Tibial nerve (tissue), 4 donors: Measurements from ENCODE around the gene XRN2.

Experiments
- EP300 ChIP-seq, 2 donors: sonication (generic); formaldehyde crosslinking; IDR thresholded peaks; one replicate each; pipeline ENCODE4 v1.6.1; 2017; ENCODE audit warnings: antibody characterized with exemption in 2 of 2, mild to moderate bottlenecking in 1 of 2
- TF ChIP-seq, protein P1 (sequence below), 5 experiments: fragments of 200-600 bp in 3 of 5; fragments of 450-650 bp in 2 of 5; sonication (generic) in 3 of 5; IDR thresholded peaks; one replicate each; pipeline ENCODE4 v1.5.1; 2016 to 2019; ENCODE audit warnings: antibody characterized with exemption in 5 of 5, mild to moderate bottlenecking in 3 of 5, moderate library complexity in 2 of 5

- TF ChIP-seq, protein P1, sequence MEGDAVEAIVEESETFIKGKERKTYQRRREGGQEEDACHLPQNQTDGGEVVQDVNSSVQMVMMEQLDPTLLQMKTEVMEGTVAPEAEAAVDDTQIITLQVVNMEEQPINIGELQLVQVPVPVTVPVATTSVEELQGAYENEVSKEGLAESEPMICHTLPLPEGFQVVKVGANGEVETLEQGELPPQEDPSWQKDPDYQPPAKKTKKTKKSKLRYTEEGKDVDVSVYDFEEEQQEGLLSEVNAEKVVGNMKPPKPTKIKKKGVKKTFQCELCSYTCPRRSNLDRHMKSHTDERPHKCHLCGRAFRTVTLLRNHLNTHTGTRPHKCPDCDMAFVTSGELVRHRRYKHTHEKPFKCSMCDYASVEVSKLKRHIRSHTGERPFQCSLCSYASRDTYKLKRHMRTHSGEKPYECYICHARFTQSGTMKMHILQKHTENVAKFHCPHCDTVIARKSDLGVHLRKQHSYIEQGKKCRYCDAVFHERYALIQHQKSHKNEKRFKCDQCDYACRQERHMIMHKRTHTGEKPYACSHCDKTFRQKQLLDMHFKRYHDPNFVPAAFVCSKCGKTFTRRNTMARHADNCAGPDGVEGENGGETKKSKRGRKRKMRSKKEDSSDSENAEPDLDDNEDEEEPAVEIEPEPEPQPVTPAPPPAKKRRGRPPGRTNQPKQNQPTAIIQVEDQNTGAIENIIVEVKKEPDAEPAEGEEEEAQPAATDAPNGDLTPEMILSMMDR (IDR thresholded peaks at IDR 0.05) = no peak
- no peak for TF ChIP-seq EP300 (IDR thresholded peaks at IDR 0.05)
These were observed 133.1 kb downstream of the XRN2 start for GRCh38 chr20:21436205-21436604.
